HepG2 (cell line): ENCODE data around the gene NRG3. TPM values are rescaled to one million over a fixed set of nuclear protein-coding genes. Genes with fewer than 3 reads are reported as not detected.

Experiments
- ATAC-seq: fragments of 200-7000 bp; cut with Tn5 transposase; 3 replicates; pipeline ENCODE4 v1.9.1; 2020; ENCODE audit warnings: mild to moderate bottlenecking, moderate library complexity
- BruUV-seq: library from RNA; stranded (reverse); fragments of 400-500 nt; replicated peaks from 2 replicates; lab custom pipeline; 2021; lab: Mats Ljungman, UMichigan
- CTCF ChIA-PET: fragments of 300-600 bp; formaldehyde crosslinking; extraction: SDS; loops from one replicate; lab custom pipeline; 2021; ENCODE audit warnings: low total read pairs, inconsistent platforms, low intra/inter-chr PET ratio; lab: Yijun Ruan, JAX
- POLR2A ChIA-PET: fragments of 350-600 bp; sonication (Branson Sonifier 250); formaldehyde crosslinking; loops from one replicate; lab custom pipeline; 2020; ENCODE audit warnings: antibody characterized with exemption, inconsistent platforms; lab: Yijun Ruan, JAX
- DNase-seq: peaks from one replicate; pipeline ENCODE4 v3.0.0-alpha.2; 2015; ENCODE audit warnings: low spot score
- FAIRE-seq: peaks from 3 replicates; lab custom pipeline; 2011; peaks lifted over from hg19 to GRCh38; lab: Jason Lieb, UNC
- H2AFZ ChIP-seq: one replicate; pipeline ENCODE4 v1.6.1; 2011; ENCODE audit warnings: low read length, inconsistent platforms
- H3K27ac ChIP-seq: fragments of 300-600 bp; 3 replicates; pipeline ENCODE4 v1.8.0; 2011; ENCODE audit warnings: mixed run types, mild to moderate bottlenecking, mixed read lengths, low read length, inconsistent platforms; ENCODE audit not compliant: insufficient read depth; ENCODE audit errors: extremely low read length
- H3K27me3 ChIP-seq, 2 experiments: fragments of 200-600 bp in 1 of 2; 2 replicates in 1 of 2; 3 replicates in 1 of 2; pipeline versions ENCODE4 v1.6.0 to v1.8.0; 2011; ENCODE audit warnings: low read length in 2 of 2, mild to moderate bottlenecking in 2 of 2, moderate library complexity in 2 of 2, inconsistent platforms in 1 of 2; ENCODE audit not compliant: insufficient read depth in 2 of 2, control insufficient read depth in 1 of 2
- H3K36me3 ChIP-seq, 2 experiments: fragments of 200-600 bp in 1 of 2; replicated peaks in 1 of 2; 2 replicates in 1 of 2; 3 replicates in 1 of 2; pipeline versions ENCODE4 v1.5.1 to v1.8.0; 2011; ENCODE audit warnings: low read length in 2 of 2, inconsistent platforms in 1 of 2; ENCODE audit not compliant: insufficient read depth in 2 of 2, control insufficient read depth in 1 of 2
- H3K4me1 ChIP-seq: 2 replicates; pipeline ENCODE4 v1.5.1; 2012; ENCODE audit warnings: low read length, inconsistent platforms; ENCODE audit not compliant: insufficient read depth
- H3K4me2 ChIP-seq: 2 replicates; pipeline ENCODE4 v1.6.0; 2011; ENCODE audit warnings: low read depth, low read length, inconsistent platforms
- H3K4me3 ChIP-seq, 3 experiments: fragments of 200-600 bp in 1 of 3; sonication (generic), shearing (Covaris generic) in 1 of 3; replicated peaks in 1 of 3; 2 replicates each; pipeline ENCODE4 v1.5.1; 2011 to 2016; ENCODE audit warnings: low read length in 3 of 3, inconsistent platforms in 2 of 3, low read depth in 2 of 3, mild to moderate bottlenecking in 2 of 3, control low read depth in 1 of 3, mixed read lengths in 1 of 3; ENCODE audit not compliant: insufficient read depth in 1 of 3
- H3K79me2 ChIP-seq: one replicate; pipeline ENCODE4 v1.6.1; 2011; ENCODE audit warnings: low read length, inconsistent platforms; ENCODE audit not compliant: insufficient read depth
- H3K9ac ChIP-seq: 2 replicates; pipeline ENCODE4 v1.6.0; 2011; ENCODE audit warnings: mild to moderate bottlenecking, low read depth, low read length, inconsistent platforms; ENCODE audit not compliant: insufficient read depth
- H3K9me3 ChIP-seq: 2 replicates; pipeline ENCODE4 v1.5.1; 2012; ENCODE audit warnings: mild to moderate bottlenecking, low read length
- H4K20me1 ChIP-seq: 2 replicates; pipeline ENCODE4 v1.6.0; 2011; ENCODE audit warnings: inconsistent platforms, mild to moderate bottlenecking, low read length, moderate library complexity; ENCODE audit not compliant: insufficient read depth
- GABPB1 ChIP-seq: IDR thresholded peaks from 2 replicates; pipeline ENCODE4 v1.6.1; 2016; ENCODE audit warnings: mild to moderate bottlenecking, missing genetic modification reagents, moderate library complexity, missing compliant biosample characterization
- HDAC1 ChIP-seq: sonication (generic); formaldehyde crosslinking; IDR thresholded peaks from 2 replicates; pipeline ENCODE4 v1.5.1; 2020; ENCODE audit warnings: mild to moderate bottlenecking, missing genetic modification reagents
- HNRNPH1 ChIP-seq: fragments of 200-400 bp; formaldehyde crosslinking; optimal IDR thresholded peaks from 2 replicates; pipeline ENCODE3; 2017; ENCODE audit warnings: mild to moderate bottlenecking, low read depth, low read length
- JUN ChIP-seq: sonication (generic); formaldehyde crosslinking; IDR thresholded peaks from 2 replicates; pipeline ENCODE4 v1.4.0; 2020; ENCODE audit warnings: mild to moderate bottlenecking, missing genetic modification reagents
- KLF11 ChIP-seq: IDR thresholded peaks from 2 replicates; pipeline ENCODE4 v1.6.1; 2016; ENCODE audit warnings: missing compliant biosample characterization
- MAZ ChIP-seq, 2 experiments: sonication (generic) in 1 of 2; formaldehyde crosslinking in 1 of 2; IDR thresholded peaks; 2 replicates each; pipeline versions ENCODE4 v1.5.0 to v1.6.1; 2012 to 2020; ENCODE audit warnings: low read depth in 2 of 2, mild to moderate bottlenecking in 2 of 2, borderline replicate concordance in 1 of 2, improper control_type of control experiment in 1 of 2, low read length in 1 of 2, missing genetic modification reagents in 1 of 2, moderate library complexity in 1 of 2
- MIER2 ChIP-seq: IDR thresholded peaks from 2 replicates; pipeline ENCODE4 v1.6.1; 2016; ENCODE audit warnings: missing biosample characterization, missing genetic modification reagents
- PITX1 ChIP-seq: sonication (generic); formaldehyde crosslinking; IDR thresholded peaks from 2 replicates; pipeline ENCODE4 v1.5.1; 2020; ENCODE audit warnings: mild to moderate bottlenecking, missing genetic modification reagents
- ZNF274 ChIP-seq: sonication (generic); formaldehyde crosslinking; IDR thresholded peaks from 2 replicates; pipeline ENCODE4 v1.5.1; 2020; ENCODE audit warnings: mild to moderate bottlenecking, missing genetic modification reagents
- ZNF780A ChIP-seq: sonication (generic); formaldehyde crosslinking; IDR thresholded peaks from 2 replicates; pipeline ENCODE4 v1.8.0; 2022; ENCODE audit warnings: mild to moderate bottlenecking, missing genetic modification reagents, moderate library complexity
- WGBS: methylation state at CpG from one replicate; pipeline ENCODE4 v1.1.6; 2017; ENCODE audit warnings: low lambda C conversion rate; 5-methylcytosine and 5-hydroxymethylcytosine counted together
- in situ Hi-C: cut with HindIII; loops from 2 replicates; pipeline ENCODE4 v1.10.0; 2017; ENCODE audit warnings: low pct_unique_long_range_greater_than_20kb; ENCODE audit not compliant: extremely low pct_ligation_motif_present
- intact Hi-C: fragments of 100-400 bp; cut with micrococcal nuclease; formaldehyde crosslinking; loops from one replicate; pipeline ENCODE4 v1.10.0; 2022; ENCODE audit not compliant: unreplicated experiment
- polyA plus RNA-seq, 8 experiments: library from polyadenylated mRNA; depleted of rRNA in 3 of 8; stranded (reverse) in 7 of 8; unstranded in 1 of 8; fragments of >200 nt; fragmentation: Illumina TruSeq in 4 of 8; extraction: Trizol in 4 of 8; gene quantifications; 2 replicates each; pipeline versions ENCODE4 v1.2.1 to v1.2.3, GENCODE V29; 2011 to 2016; ENCODE audit warnings: low read depth in 4 of 8, missing spikeins in 1 of 8, mixed read lengths in 1 of 8; ENCODE audit not compliant: insufficient read depth in 1 of 8
- total RNA-seq, 5 experiments: library from RNA; depleted of rRNA; stranded (reverse); fragments of >200 nt; fragmentation: Illumina TruSeq; extraction: Trizol; gene quantifications; 2 replicates each; pipeline ENCODE4 v1.2.3, GENCODE V29; 2016; ENCODE audit warnings: low read depth in 1 of 5
- TF ChIP-seq, protein P1 (sequence below): sonication (generic); formaldehyde crosslinking; IDR thresholded peaks from 2 replicates; pipeline ENCODE4 v1.4.0; 2020; ENCODE audit warnings: missing genetic modification reagents
- TF ChIP-seq, protein P2 (sequence below): IDR thresholded peaks from 2 replicates; pipeline ENCODE4 v1.6.1; 2016; ENCODE audit warnings: low read depth, missing genetic modification reagents, missing compliant biosample characterization
- TF ChIP-seq, protein P3 (sequence below): sonication (generic); formaldehyde crosslinking; IDR thresholded peaks from 2 replicates; pipeline ENCODE4 v1.4.0; 2020; ENCODE audit warnings: mild to moderate bottlenecking, missing genetic modification reagents, borderline replicate concordance

NRG3 gene
- total and polyA plus RNA-seq, 2 of the 13 experiments (the other 11 are each of a cell fraction or from before 2014, with no cell fraction given), result not detected

DNA sequence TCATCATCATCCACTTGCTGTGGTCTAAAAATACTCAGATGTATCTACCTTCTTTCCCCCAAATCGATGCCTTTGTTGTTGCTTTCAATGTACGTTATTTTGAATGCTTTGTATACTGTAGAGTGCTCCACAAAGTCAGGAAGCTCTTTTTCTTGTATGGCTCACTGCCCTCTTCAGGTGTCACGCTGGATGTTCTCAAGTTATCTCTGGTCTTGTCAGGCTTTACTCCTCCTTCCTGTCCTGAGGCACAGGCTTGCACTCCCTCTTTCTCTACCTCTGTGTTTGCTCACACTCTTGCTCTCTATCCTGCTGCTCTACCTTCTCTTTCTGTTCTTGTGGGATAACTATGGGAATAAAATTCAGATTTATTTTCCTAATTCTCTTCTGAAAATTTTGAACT is 381.3 kb downstream of the NRG3 start:
- Histone ChIP-seq H4K20me1 (no peaks in the 10 kb centered on the region), H3K9me3 (peaks cover 91% of the 10 kb centered on the region), H3K36me3 (no peaks in the 10 kb centered on the region), H3K4me2 (no peak overlapping the region), H3K27ac (no peak overlapping the region), H3K9ac (no peak overlapping the region), H2AFZ (no peak overlapping the region), H3K4me1 (no peaks in the 10 kb centered on the region), H3K27me3 (no peaks in the 10 kb centered on the region), H3K79me2 (no peaks in the 10 kb centered on the region), H3K4me3 (no peak overlapping the region)
- WGBS, result 14% methylated on average over 3 of the region's 3 CpGs
- CTCF ChIA-PET, result no interaction called here
- TF ChIP-seq, protein P1, sequence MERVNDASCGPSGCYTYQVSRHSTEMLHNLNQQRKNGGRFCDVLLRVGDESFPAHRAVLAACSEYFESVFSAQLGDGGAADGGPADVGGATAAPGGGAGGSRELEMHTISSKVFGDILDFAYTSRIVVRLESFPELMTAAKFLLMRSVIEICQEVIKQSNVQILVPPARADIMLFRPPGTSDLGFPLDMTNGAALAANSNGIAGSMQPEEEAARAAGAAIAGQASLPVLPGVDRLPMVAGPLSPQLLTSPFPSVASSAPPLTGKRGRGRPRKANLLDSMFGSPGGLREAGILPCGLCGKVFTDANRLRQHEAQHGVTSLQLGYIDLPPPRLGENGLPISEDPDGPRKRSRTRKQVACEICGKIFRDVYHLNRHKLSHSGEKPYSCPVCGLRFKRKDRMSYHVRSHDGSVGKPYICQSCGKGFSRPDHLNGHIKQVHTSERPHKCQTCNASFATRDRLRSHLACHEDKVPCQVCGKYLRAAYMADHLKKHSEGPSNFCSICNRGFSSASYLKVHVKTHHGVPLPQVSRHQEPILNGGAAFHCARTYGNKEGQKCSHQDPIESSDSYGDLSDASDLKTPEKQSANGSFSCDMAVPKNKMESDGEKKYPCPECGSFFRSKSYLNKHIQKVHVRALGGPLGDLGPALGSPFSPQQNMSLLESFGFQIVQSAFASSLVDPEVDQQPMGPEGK, result no peak
- TF ChIP-seq JUN (CRISPR knock-in tag), result no peak
- TF ChIP-seq ZNF274 (CRISPR knock-in tag), result no peak
- no peak for TF ChIP-seq ZNF780A (CRISPR knock-in tag)
- no peak for TF ChIP-seq HNRNPH1
- TF ChIP-seq MIER2 (CRISPR knock-in tag), result no peak
- TF ChIP-seq HDAC1 (CRISPR knock-in tag), result no peak
- TF ChIP-seq GABPB1, result no peak
- no peak for TF ChIP-seq MAZ (IDR thresholded peaks at IDR 0.05; ENCODE audit: borderline replicate concordance, low read depth, low read length)
- no peak for TF ChIP-seq MAZ (CRISPR knock-in tag; IDR thresholded peaks at IDR 0.05; ENCODE audit: low read depth)
- TF ChIP-seq PITX1 (CRISPR knock-in tag), result no peak
- no peak for TF ChIP-seq KLF11
- TF ChIP-seq, protein P2, sequence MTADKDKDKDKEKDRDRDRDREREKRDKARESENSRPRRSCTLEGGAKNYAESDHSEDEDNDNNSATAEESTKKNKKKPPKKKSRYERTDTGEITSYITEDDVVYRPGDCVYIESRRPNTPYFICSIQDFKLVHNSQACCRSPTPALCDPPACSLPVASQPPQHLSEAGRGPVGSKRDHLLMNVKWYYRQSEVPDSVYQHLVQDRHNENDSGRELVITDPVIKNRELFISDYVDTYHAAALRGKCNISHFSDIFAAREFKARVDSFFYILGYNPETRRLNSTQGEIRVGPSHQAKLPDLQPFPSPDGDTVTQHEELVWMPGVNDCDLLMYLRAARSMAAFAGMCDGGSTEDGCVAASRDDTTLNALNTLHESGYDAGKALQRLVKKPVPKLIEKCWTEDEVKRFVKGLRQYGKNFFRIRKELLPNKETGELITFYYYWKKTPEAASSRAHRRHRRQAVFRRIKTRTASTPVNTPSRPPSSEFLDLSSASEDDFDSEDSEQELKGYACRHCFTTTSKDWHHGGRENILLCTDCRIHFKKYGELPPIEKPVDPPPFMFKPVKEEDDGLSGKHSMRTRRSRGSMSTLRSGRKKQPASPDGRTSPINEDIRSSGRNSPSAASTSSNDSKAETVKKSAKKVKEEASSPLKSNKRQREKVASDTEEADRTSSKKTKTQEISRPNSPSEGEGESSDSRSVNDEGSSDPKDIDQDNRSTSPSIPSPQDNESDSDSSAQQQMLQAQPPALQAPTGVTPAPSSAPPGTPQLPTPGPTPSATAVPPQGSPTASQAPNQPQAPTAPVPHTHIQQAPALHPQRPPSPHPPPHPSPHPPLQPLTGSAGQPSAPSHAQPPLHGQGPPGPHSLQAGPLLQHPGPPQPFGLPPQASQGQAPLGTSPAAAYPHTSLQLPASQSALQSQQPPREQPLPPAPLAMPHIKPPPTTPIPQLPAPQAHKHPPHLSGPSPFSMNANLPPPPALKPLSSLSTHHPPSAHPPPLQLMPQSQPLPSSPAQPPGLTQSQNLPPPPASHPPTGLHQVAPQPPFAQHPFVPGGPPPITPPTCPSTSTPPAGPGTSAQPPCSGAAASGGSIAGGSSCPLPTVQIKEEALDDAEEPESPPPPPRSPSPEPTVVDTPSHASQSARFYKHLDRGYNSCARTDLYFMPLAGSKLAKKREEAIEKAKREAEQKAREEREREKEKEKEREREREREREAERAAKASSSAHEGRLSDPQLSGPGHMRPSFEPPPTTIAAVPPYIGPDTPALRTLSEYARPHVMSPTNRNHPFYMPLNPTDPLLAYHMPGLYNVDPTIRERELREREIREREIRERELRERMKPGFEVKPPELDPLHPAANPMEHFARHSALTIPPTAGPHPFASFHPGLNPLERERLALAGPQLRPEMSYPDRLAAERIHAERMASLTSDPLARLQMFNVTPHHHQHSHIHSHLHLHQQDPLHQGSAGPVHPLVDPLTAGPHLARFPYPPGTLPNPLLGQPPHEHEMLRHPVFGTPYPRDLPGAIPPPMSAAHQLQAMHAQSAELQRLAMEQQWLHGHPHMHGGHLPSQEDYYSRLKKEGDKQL, result no peak
- TF ChIP-seq, protein P3, sequence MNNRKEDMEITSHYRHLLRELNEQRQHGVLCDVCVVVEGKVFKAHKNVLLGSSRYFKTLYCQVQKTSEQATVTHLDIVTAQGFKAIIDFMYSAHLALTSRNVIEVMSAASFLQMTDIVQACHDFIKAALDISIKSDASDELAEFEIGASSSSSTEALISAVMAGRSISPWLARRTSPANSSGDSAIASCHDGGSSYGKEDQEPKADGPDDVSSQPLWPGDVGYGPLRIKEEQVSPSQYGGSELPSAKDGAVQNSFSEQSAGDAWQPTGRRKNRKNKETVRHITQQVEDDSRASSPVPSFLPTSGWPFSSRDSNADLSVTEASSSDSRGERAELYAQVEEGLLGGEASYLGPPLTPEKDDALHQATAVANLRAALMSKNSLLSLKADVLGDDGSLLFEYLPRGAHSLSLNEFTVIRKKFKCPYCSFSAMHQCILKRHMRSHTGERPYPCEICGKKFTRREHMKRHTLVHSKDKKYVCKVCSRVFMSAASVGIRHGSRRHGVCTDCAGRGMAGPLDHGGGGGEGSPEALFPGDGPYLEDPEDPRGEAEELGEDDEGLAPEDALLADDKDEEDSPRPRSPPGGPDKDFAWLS (CRISPR knock-in tag), result no peak
- DNase-seq (no peak), ATAC-seq (no peak), FAIRE-seq (no peak)
- in situ Hi-C loops, result no loop called here
- intact Hi-C loops, result no loop called here
- POLR2A ChIA-PET, result no interaction called here
- BruUV-seq, result no TSS peak
